ENCODE results near the gene RAB29. TPM values are rescaled to one million over a fixed set of nuclear protein-coding genes. Genes with fewer than 3 reads are reported as not detected.

Gene RAB29
- total and polyA plus RNA-seq, 12 donors, result 5.6 to 23.1 (median 15.5) TPM

GRCh38 chr1:205770618-205771017 is 4.7 kb downstream of the RAB29 start:
- Histone ChIP-seq H3K36me3 (peaks cover 0 to 52% (median 4%) of the 10 kb centered on the region in 9 donors), H3K4me1 (peaks cover 0 to 20% (median 8%) of the 10 kb centered on the region in 9 donors), H3K9me3 (no peaks in the 10 kb centered on the region), H3K27me3 (no peaks in the 10 kb centered on the region), H3K27ac (no peak overlapping the region), H3K4me3 (no peak overlapping the region)
- no peak for TF ChIP-seq CTCF (IDR thresholded peaks at IDR 0.05)
- no peak for DNase-seq
- 88 to 89% methylated on average over 4 of the region's 4 CpGs for WGBS, 2 donors
- ATAC-seq, result no peak
- intact Hi-C loops (cut with DNase I), result no loop called here

- ATAC-seq, result no peak
- intact Hi-C loops (cut with DNase I), result no loop called here
- Histone ChIP-seq H3K4me3 (no peak overlapping the region), H3K9me3 (no peaks in the 10 kb centered on the region), H3K27ac (no peak overlapping the region), H3K36me3 (peaks cover 0 to 52% (median 4%) of the 10 kb centered on the region in 9 donors), H3K4me1 (peaks cover 0 to 17% (median 6%) of the 10 kb centered on the region in 9 donors), H3K27me3 (no peaks in the 10 kb centered on the region)
- 78 to 84% methylated on average over 8 of the region's 8 CpGs for WGBS, 2 donors
- TF ChIP-seq CTCF (IDR thresholded peaks at IDR 0.05), result no peak
- DNase-seq, result no peak
Observed at GRCh38 chr1:205769641-205770365, 5.5 kb downstream of the RAB29 start.

DNA sequence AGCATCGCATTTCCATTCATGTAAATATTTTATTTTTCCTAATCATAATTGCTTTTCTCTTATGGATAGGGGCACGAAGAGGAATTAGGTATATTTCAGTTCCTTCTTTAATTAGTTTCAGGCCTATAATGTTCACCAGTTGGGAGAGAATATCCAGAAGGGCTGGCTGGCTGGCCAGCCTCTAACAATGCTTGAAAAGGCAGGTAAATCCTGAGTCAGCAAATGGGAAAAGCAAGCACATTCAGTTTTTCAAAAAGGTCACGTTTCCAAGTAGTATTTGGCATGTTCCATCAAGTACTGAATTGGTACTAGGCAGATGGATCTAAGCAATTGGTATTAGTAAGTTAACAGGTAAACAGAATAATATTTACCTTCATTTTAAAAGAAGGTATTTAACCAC is 8.0 kb downstream of the RAB29 start:
- intact Hi-C loops (cut with DNase I), result no loop called here
- H3K36me3 ChIP-seq, result peaks cover 0 to 49% (median 4%) of the 10 kb centered on the region in 9 donors
- no peak overlapping the region for H3K4me3 ChIP-seq
- 86 to 89% methylated on average over 3 of the region's 3 CpGs for WGBS, 2 donors
- no peak for DNase-seq
- no peak for ATAC-seq
- no peaks in the 10 kb centered on the region for H3K27me3 ChIP-seq
- no peaks in the 10 kb centered on the region for H3K9me3 ChIP-seq
- no peaks in the 10 kb centered on the region for H3K4me1 ChIP-seq
- H3K27ac ChIP-seq, result no peak overlapping the region
- no peak for TF ChIP-seq CTCF (IDR thresholded peaks at IDR 0.05)

DNA sequence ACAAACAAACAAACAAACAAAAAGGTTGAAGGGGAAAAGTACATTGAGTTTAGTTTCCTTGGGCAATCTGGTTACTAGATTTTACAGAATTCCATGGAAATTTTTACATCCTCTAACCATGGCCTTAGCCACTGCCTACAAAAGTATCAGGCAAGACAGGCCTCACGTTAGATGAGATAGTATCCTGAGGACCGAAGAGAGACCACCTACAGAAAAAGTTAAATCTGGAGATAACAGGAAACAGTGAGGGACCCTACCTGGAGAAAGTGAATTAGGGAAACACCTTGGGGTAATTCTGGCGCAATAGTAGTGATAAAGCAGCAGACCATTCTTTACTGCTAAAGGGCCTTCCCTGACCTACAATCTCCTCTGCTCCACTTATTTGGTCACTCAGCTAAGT is 8.7 kb downstream of the RAB29 start:
- Histone ChIP-seq H3K27ac (no peak overlapping the region), H3K9me3 (no peaks in the 10 kb centered on the region), H3K27me3 (no peaks in the 10 kb centered on the region), H3K4me1 (no peaks in the 10 kb centered on the region), H3K4me3 (no peak overlapping the region), H3K36me3 (peaks cover 0 to 42% (median 4%) of the 10 kb centered on the region in 9 donors)
- intact Hi-C loops (cut with DNase I), result no loop called here
- ATAC-seq, result no peak
- no peak for TF ChIP-seq CTCF (IDR thresholded peaks at IDR 0.05)
- WGBS, 2 donors, result 63 to 92% methylated on average over 3 of the region's 3 CpGs
- DNase-seq, result no peak

Measured in heart right ventricle (tissue), 16 donors.